ENCODE results near the gene ABCA5.

DNA sequence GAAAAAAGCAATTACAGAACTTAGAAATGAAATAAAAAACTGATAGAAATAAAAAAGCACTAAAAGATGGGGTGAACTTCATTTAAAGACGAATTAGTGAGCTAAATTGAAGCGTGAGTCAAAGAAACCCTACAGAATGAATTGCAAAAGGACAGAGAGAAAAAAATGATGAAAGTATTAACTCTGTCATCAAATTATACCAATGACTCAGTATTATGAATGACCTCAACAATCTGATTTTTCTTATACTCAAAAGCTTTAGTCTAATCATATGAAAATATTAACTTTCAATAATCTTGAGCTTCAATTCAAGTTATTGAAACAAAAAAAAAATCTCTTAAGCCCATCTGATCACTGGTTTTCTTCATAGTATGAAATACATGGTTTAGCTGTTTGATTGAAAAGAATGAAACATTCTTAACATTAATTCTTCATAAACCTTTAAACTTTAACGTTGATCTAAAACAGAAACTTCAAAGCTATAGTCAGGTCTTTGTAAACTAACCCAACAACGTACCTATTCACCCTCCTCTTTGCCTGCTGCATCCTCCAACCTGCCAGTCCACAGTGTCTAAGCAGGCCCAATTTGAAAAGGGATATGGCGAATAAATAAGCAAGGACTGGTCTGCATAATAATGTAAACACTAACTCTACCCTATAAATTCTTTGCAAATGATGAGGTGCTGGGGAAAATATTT lies 6.6 kb downstream of the ABCA5 start:
- TF ChIP-seq, protein P1, sequence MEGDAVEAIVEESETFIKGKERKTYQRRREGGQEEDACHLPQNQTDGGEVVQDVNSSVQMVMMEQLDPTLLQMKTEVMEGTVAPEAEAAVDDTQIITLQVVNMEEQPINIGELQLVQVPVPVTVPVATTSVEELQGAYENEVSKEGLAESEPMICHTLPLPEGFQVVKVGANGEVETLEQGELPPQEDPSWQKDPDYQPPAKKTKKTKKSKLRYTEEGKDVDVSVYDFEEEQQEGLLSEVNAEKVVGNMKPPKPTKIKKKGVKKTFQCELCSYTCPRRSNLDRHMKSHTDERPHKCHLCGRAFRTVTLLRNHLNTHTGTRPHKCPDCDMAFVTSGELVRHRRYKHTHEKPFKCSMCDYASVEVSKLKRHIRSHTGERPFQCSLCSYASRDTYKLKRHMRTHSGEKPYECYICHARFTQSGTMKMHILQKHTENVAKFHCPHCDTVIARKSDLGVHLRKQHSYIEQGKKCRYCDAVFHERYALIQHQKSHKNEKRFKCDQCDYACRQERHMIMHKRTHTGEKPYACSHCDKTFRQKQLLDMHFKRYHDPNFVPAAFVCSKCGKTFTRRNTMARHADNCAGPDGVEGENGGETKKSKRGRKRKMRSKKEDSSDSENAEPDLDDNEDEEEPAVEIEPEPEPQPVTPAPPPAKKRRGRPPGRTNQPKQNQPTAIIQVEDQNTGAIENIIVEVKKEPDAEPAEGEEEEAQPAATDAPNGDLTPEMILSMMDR (IDR thresholded peaks at IDR 0.05) = no peak
- no peak for TF ChIP-seq POLR2A (IDR thresholded peaks at IDR 0.05)
